ENCODE results near the gene PDE4D. TPM values are rescaled to one million over a fixed set of nuclear protein-coding genes. Genes with fewer than 3 reads are reported as not detected.
"Not testable (repeated sequence)": the region's sequence is repeated elsewhere in the genome, so short reads cannot be mapped to it uniquely, and the experiment has no call there.

Gene PDE4D
- total RNA-seq, 4 donors from 2014 or later = 15.9 to 66.3 (median 48.7) TPM

GRCh38 chr5:59597690-59598546 is 295.6 kb downstream of the PDE4D start:
- H3K4me1 ChIP-seq = peaks cover 0 to 12% (median 0%) of the 10 kb centered on the region in 4 donors
- WGBS, 2 donors = 36 to 37% methylated on average over 6 of the region's 6 CpGs
- H3K27me3 ChIP-seq = no peaks in the 10 kb centered on the region
- H3K9me3 ChIP-seq = no peaks in the 10 kb centered on the region
- DNase-seq (ENCODE audit: low spot score in 2 of 2) = no peak
- H3K36me3 ChIP-seq = no peaks in the 10 kb centered on the region
- TF ChIP-seq CTCF (IDR thresholded peaks at IDR 0.05) (no peak), POLR2A (IDR thresholded peaks at IDR 0.05) (no peak), EP300 (IDR thresholded peaks at IDR 0.05) (no peak)
- H3K27ac ChIP-seq = peak overlapping the region in 1 of 4 donors; percentile 46
- peak overlapping the region in 2 of 4 donors; percentile 25 to 34 for H3K4me3 ChIP-seq

- no peak for DNase-seq (ENCODE audit: low spot score in 2 of 2)
- TF ChIP-seq EP300 (IDR thresholded peaks at IDR 0.05) (no peak), POLR2A (IDR thresholded peaks at IDR 0.05) (no peak), CTCF (IDR thresholded peaks at IDR 0.05) (no peak)
- 97 to 98% methylated on average over 2 of the region's 2 CpGs for WGBS, 2 donors
- H3K4me3 ChIP-seq = no peak overlapping the region
- no peak overlapping the region for H3K27ac ChIP-seq
- H3K9me3 ChIP-seq = no peaks in the 10 kb centered on the region
- H3K4me1 ChIP-seq = peaks cover 0 to 12% (median 0%) of the 10 kb centered on the region in 4 donors
- H3K36me3 ChIP-seq = no peaks in the 10 kb centered on the region
- H3K27me3 ChIP-seq = no peaks in the 10 kb centered on the region
Observed at GRCh38 chr5:59596586-59597350, 296.8 kb downstream of the PDE4D start.

- H3K9me3 ChIP-seq; H3K4me3 ChIP-seq; H3K27me3 ChIP-seq; DNase-seq (ENCODE audit: low spot score in 2 of 2); H3K36me3 ChIP-seq; H3K27ac ChIP-seq: not testable (repeated sequence)
- 89 to 95% methylated on average over 5 of the region's 5 CpGs for WGBS, 2 donors
- peaks cover 0 to 12% (median 0%) of the 10 kb centered on the region in 4 donors for H3K4me1 ChIP-seq
Observed at GRCh38 chr5:59594118-59594517, 299.4 kb downstream of the PDE4D start.

- no peaks in the 10 kb centered on the region for H3K9me3 ChIP-seq
- H3K4me1 ChIP-seq = peaks cover 0 to 10% (median under 1%) of the 10 kb centered on the region in 4 donors
- H3K36me3 ChIP-seq = no peaks in the 10 kb centered on the region
- TF ChIP-seq EP300 (IDR thresholded peaks at IDR 0.05) (no peak), CTCF (IDR thresholded peaks at IDR 0.05) (no peak), POLR2A (IDR thresholded peaks at IDR 0.05) (no peak)
- H3K27ac ChIP-seq = no peak overlapping the region
- H3K27me3 ChIP-seq = no peaks in the 10 kb centered on the region
- no peak overlapping the region for H3K4me3 ChIP-seq
- WGBS, 2 donors = 85 to 89% methylated on average over 2 of the region's 2 CpGs
- no peak for DNase-seq (ENCODE audit: low spot score in 2 of 2)
Observed at GRCh38 chr5:59593439-59594007, 300.0 kb downstream of the PDE4D start.

GRCh38 chr5:59592101-59592500 is 301.4 kb downstream of the PDE4D start:
- DNase-seq (ENCODE audit: low spot score in 2 of 2) = no peak
- Histone ChIP-seq H3K36me3 (no peaks in the 10 kb centered on the region), H3K27me3 (no peaks in the 10 kb centered on the region), H3K9me3 (no peaks in the 10 kb centered on the region), H3K27ac (no peak overlapping the region), H3K4me3 (no peak overlapping the region), H3K4me1 (peaks cover 0 to 16% (median 2%) of the 10 kb centered on the region in 4 donors)
- TF ChIP-seq CTCF (IDR thresholded peaks at IDR 0.05) = no peak
- TF ChIP-seq EP300 (IDR thresholded peaks at IDR 0.05) = no peak
- no peak for TF ChIP-seq POLR2A (IDR thresholded peaks at IDR 0.05)
- WGBS, 2 donors = 52 to 68% methylated on average over 3 of the region's 3 CpGs

Data from tibial nerve (tissue), 4 donors.